Activated CD4-positive, alpha-beta T cell treated with anti-CD3 and anti-CD28 coated beads, Interleukin-2, amount 50 U/mL, for 16 hours (primary cell): ENCODE data around the gene PRM2.
A peak's percentile ranks its signal among the peaks of the same experiment; 100 is the strongest.

ENCODE experiments used
- DNase-seq: peaks from one replicate; pipeline ENCODE4 v3.0.0-alpha.2; 2020

PRM2 gene

DNA sequence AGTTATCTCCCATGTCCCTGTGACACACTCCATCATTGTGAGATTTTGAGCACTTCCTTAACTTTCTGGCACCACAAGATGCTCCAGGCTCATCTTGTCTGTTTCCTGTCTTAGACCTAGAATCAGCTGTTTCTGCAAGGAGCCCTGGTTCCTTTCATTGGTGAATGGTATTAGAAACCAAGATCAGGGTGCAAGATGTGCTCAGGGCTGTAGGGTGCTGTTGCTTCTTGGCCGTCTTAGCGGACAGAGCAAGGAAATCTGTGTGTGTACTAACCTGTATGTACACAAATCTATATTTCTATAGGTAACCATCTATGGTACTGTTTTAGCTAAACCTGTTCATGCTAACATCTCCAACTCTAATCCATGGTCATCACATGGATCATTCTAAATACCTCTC is 12.9 kb upstream of the PRM2 start:
- no peak for DNase-seq

DNA sequence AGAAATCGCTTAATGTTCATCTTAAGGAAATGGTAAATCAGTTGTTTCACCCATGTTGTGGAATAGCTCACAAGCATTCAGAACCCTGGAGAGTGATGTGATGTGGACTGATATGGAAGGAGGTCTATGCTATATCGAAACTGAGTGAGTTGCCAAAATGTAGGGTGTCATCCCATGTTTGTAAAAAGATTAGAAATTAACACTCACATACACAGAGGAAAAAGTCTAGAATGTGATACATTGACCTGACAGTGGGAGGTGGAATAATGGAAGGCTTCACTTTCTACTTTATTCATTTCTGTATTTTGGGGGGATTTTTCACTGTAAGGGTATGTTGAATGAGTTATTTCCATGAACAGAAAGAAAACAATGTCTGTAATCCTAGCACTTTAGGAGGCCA is 9.6 kb upstream of the PRM2 start:
- no peak for DNase-seq

DNA sequence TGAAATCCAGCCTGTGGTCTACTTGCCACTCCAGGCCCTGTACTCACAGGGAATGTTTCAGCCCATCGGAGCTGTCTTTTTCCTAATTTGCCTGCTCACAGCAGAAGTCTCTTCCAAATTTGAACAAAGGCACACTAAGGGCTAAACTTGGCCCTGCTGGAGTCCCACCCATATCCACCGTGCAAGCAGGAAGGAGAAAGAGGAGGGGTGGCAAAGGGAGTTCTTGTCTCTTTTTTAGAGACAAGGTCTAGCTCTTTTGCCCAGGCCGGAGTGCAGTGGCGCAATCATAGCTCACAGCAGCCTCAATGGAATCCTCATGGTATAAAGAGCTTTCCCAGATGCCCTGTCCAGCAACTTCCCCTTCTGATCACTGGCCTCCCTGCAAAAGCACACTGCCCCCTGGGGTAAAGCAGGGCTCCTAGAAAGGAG is 7.6 kb upstream of the PRM2 start:
- DNase-seq = no peak

- DNase-seq = no peak
These were observed 4.6 kb upstream of the PRM2 start, which contains the start of gene PRM1 for GRCh38 chr16:11280616-11281522. Gene PRM1, minus strand, starts transcription at chr16:11281330. Its CDS starts 92 bp downstream, at chr16:11281238.

- DNase-seq = no peak
These were observed 2.7 kb upstream of the PRM2 start for GRCh38 chr16:11278681-11279628.

GRCh38 chr16:11277607-11278337 is 1.5 kb upstream of the PRM2 start:
- DNase-seq = no peak

DNA sequence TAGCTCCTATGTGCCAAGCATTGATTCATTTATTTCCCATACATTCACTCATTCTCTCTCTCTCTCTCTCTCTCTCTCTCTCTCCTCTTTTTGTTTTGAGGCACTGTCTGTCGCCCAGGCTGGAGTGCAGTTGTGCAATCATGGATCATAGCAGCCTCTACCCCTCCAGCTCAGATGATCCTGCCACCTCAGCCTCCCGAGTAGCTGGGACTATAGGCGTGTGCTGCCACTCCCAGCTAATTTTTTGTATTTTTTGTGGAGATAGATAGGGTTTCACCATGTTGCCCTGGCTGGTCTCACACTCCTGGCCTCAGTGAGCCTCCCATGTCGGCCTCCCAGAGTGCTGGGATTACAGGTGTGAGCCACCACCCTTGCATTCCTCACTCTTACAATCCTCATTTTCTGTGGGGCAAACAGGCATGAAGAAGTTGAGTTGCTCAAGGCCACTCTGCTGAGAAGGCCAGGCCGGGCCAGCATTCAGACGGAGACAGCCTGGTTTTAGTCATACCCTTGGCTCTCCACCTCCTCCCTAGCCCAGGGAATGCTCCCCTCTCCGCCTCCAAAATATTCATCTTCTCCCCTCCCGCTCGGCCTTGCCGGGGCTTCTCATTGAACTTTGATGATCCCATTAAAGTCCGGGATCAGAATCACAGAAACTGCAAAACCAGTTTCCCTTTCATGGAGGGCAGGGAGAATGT is 765 bp upstream of the PRM2 start:
- no peak for DNase-seq

GRCh38 chr16:11274964-11275363 is 1.3 kb downstream of the PRM2 start:
- DNase-seq = no peak

GRCh38 chr16:11273721-11274324 is 2.5 kb downstream of the PRM2 start:
- DNase-seq = no peak

DNA sequence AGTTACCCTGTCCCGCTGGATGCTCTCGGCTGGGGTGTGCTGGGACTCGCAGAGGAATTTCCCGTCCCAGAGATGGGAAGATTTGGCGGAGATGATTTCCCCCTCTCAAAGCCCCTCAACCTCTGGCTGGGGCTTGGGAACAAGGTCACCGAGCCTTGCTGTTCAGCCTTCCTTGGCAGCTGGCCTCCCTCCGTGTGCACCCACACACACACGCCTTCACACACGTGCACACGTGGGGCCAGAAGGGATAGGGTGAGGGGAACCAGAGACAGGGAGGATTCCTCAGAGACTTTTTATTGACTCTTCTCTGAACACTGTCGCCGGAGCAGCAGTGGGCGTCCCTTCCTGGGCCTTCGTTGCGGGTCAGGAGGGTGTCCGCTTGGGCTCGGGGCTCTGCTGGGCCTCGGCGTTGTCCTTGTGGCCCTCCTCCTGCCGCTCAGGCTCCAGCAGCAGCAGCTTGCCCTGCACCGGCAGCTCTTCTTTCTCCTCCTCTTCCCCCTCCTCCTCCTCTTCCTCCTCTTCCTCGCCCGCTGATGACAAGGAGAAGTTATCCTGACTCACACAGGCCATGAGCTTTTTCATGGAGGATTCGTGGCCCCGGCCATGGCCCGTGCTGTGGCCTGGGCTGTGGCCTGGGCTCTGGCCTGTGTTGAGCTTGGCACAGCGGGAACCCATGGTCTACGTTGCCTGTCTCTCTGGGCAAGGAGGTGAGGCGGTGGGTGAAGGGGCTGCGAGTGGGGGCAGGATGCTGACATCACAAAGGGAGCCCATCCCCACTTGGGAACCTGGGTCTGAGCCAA is 3.2 kb downstream of the PRM2 start, which contains the start of gene PRM3:
PRM3 (minus strand) TSS at position 709 of the 800 bp plus-strand sequence; CDS start at position 675, 34 bp downstream.
- DNase-seq = no peak

GRCh38 chr16:11272484-11272883 is 3.8 kb downstream of the PRM2 start:
- no peak for DNase-seq

DNA sequence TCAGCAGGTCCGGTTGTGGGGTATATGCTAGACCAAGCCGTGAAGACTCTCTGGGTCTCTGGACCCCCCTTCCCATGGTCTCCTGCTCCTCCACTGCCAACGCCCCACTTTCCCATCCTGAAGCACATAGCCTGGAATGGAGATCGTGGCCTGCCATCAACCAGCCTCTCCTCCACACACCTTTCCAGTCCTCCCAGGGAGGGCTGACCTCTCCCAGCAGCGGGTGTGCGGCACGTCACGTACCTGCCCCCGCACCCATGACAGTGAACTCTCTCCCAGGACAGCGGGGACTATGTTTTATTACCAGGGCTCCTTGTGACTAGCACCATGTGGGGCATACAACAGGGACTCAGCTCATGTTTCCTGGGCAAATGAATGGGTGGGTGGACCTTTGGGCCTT is 4.7 kb downstream of the PRM2 start:
- DNase-seq = no peak

DNA sequence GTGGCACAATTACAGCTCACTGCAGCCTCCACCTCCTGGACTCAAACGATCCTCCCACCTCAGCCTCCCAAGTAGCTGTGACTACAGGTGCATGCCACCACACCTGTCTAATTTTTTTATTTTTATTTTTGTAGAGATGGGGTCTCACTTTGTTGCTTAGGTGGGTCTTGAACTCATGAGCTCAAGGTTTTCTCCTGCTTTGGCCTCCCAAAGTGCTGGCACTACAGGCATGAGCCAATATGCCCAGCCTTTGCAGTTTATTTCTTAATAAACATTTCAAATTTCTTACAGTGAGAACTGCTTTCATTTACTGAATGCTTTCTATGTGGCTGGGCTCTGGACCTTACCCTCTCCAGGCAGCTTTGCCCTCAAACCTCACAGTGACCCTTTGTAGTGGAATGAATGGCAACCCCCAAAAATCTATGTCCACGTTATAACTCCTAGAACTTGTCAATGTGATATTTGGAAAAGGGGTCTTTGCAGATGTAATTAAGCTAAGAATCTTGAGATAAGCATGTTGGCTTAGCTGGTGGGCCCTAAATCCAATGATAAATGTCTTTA is 5.6 kb downstream of the PRM2 start:
- no peak for DNase-seq

DNA sequence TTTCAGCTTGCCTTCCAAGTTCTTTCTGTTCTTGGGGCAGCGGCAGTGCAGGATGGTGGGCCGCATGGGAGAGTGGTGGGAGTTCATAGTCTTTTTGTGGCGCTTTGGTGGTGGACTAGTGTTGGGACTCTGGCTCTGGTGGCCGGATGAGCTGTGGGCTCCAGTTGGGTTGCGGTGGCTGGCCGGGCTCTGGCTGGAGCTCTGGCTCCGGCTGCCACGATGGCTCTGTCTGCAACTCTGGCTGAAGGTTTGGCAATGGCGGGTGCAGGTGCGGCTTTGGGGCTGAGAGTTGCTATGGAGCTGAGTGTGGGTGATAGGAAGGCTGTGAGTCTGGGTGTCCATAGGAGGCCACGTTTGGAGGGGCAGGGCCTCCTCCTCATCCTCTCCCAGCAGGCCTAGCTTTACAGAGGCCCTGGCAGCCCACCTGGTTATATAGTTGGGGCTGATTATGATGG is 7.3 kb downstream of the PRM2 start, which contains the start of gene TNP2:
TNP2 (minus strand) TSS at position 405 of the 455 bp plus-strand sequence; CDS start at position 342, 63 bp downstream.
- no peak for DNase-seq

GRCh38 chr16:11265124-11265523 is 11.2 kb downstream of the PRM2 start:
- no peak for DNase-seq

DNA sequence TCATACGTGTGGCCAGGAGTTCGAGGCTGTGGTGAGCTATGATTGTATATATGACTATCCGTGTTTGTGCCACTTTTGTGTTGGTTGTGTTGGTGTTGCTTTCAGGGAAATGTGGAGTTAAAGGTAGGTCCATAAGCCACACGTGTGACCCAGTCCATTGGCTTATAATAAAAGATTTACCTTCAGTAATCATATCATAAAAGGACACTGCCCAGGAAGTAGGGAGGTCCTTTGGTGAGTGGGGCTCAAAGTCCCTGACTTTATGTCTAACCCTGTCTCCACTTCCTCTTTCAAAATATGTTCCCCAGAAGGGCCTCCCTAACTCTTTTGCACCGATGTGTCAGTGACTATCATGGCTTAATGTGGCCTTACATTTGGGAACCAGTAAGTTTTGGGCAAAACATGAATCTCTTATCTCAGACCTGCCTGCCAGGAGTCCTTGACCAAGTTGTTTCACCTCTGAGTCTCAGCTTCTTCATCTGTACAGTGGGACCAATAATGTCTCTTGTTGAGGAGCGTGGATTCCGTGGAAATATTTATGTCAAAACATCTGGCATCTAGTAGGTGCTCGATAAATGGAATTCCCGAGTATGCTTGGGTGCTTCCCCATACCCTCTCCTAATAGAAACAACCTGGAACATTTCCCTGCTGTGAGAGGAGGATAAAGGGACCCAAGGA is 12.0 kb downstream of the PRM2 start:
- no peak for DNase-seq

GRCh38 chr16:11263737-11264136 is 12.5 kb downstream of the PRM2 start:
- peak; percentile 80 for DNase-seq

DNA sequence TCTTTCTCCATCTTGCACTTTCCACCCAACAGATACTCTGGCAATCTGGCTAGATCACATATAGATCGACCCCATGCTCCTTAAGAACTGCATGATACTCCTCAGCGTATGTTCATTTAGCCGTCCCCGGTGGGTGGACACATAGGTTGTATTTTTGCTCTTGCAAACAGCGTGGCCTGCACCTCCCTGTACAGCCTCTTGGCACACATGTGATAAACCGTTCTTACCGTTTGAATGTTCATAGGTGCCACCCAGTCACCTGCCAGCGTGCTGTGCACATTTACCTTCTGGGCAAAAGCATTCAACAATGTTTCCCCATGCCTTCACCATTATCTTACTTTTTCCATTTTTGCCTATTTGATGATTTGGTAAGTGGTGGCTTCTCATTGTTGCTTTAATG is 13.4 kb downstream of the PRM2 start:
- DNase-seq = no peak

DNA sequence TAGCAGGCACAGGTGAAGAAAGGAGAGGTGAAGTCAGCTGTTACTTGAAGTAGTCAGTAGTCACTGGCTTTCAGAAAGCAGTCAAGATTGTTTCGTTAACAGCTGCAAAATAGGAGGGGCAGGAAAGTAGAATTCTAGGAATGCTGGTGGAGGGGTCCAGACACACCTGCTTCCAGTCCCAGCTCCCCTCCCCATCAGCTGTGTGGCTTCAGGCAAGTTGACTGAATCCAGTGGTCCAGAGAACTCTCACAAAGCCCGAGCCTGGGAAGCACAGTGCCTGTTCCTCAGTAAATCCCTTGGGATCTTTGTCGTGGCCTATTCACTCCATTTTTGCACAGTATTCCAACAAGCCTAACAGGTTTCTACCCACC is 15.7 kb downstream of the PRM2 start:
- DNase-seq = no peak
